ENCODE measurements around the gene SGSM1. TPM values are rescaled to one million over a fixed set of nuclear protein-coding genes. Genes with fewer than 3 reads are reported as not detected.

Gene SGSM1
- total RNA-seq, 1 experiment from 2014 or later: not detected

- DNase-seq: no peak
These were observed 114.0 kb downstream of the SGSM1 start for GRCh38 chr22:24920029-24920428.

GRCh38 chr22:24925586-24926427 is 119.8 kb downstream of the SGSM1 start:
- no peaks in the 10 kb centered on the region for H3K79me2 ChIP-seq (ENCODE audit: low read length)
- H3K36me3 ChIP-seq (ENCODE audit: insufficient read depth, low read length): no peaks in the 10 kb centered on the region
- no peaks in the 10 kb centered on the region for H3K9me2 ChIP-seq (replicated peaks; ENCODE audit: insufficient read depth, low read length)
- H3K4me2 ChIP-seq (ENCODE audit: low read depth, low read length, poor library complexity, severe bottlenecking): no peak overlapping the region
- no peak overlapping the region for H3K9ac ChIP-seq (ENCODE audit: low read length)
- no peak overlapping the region for H2AFZ ChIP-seq (ENCODE audit: low read length)
- H3K9me3 ChIP-seq (ENCODE audit: low read length): no peaks in the 10 kb centered on the region
- DNase-seq: no peak
- H3K4me3 ChIP-seq (ENCODE audit: low read length): no peak overlapping the region
- no peak overlapping the region for H3K27ac ChIP-seq (ENCODE audit: low read length)
- H3K4me1 ChIP-seq (ENCODE audit: low read length): no peaks in the 10 kb centered on the region
- H4K20me1 ChIP-seq (ENCODE audit: insufficient read depth, low read depth, low read length): no peaks in the 10 kb centered on the region
- H3K27me3 ChIP-seq (ENCODE audit: low read length): no peaks in the 10 kb centered on the region

More at GRCh38 chr22:24920029-24920428, 114.0 kb downstream of the SGSM1 start:
- Histone ChIP-seq H3K4me2 (ENCODE audit: low read depth, low read length, poor library complexity, severe bottlenecking) (no peak overlapping the region), H3K9me3 (ENCODE audit: low read length) (no peaks in the 10 kb centered on the region), H2AFZ (ENCODE audit: low read length) (no peak overlapping the region), H3K9me2 (replicated peaks; ENCODE audit: insufficient read depth, low read length) (no peaks in the 10 kb centered on the region), H3K4me3 (ENCODE audit: low read length) (no peak overlapping the region), H3K27ac (ENCODE audit: low read length) (no peak overlapping the region), H3K4me1 (ENCODE audit: low read length) (no peaks in the 10 kb centered on the region), H3K79me2 (ENCODE audit: low read length) (no peaks in the 10 kb centered on the region), H3K27me3 (ENCODE audit: low read length) (no peaks in the 10 kb centered on the region), H3K9ac (ENCODE audit: low read length) (no peak overlapping the region), H3K36me3 (ENCODE audit: insufficient read depth, low read length) (no peaks in the 10 kb centered on the region), H4K20me1 (ENCODE audit: insufficient read depth, low read depth, low read length) (no peaks in the 10 kb centered on the region)

DNA sequence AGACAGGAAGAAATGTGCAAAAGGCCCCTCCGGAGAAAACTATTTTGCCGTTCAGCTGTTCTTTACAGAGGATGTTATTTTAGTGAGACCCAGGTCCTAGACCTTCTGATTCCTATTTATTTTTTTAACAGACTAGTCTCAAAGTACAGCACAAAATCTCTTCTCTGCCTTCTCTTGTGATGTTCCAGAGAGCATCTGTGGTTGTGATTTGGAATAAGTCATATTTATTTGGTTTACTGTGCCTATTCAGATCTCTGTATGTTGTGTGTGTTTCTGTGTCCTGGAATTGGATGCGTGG is 120.4 kb downstream of the SGSM1 start:
- Histone ChIP-seq H3K9me3 (ENCODE audit: low read length) (no peaks in the 10 kb centered on the region), H3K27me3 (ENCODE audit: low read length) (no peaks in the 10 kb centered on the region)

GRCh38 chr22:24926849-24927579 is 121.0 kb downstream of the SGSM1 start:
- no peak overlapping the region for H3K4me2 ChIP-seq (ENCODE audit: low read depth, low read length, poor library complexity, severe bottlenecking)
- H3K4me3 ChIP-seq (ENCODE audit: low read length): no peak overlapping the region
- no peak overlapping the region for H3K27ac ChIP-seq (ENCODE audit: low read length)
- no peak overlapping the region for H3K9ac ChIP-seq (ENCODE audit: low read length)
- no peaks in the 10 kb centered on the region for H4K20me1 ChIP-seq (ENCODE audit: insufficient read depth, low read depth, low read length)
- no peaks in the 10 kb centered on the region for H3K4me1 ChIP-seq (ENCODE audit: low read length)
- no peaks in the 10 kb centered on the region for H3K9me2 ChIP-seq (replicated peaks; ENCODE audit: insufficient read depth, low read length)
- no peak for DNase-seq
- no peaks in the 10 kb centered on the region for H3K36me3 ChIP-seq (ENCODE audit: insufficient read depth, low read length)
- H2AFZ ChIP-seq (ENCODE audit: low read length): no peak overlapping the region
- no peaks in the 10 kb centered on the region for H3K9me3 ChIP-seq (ENCODE audit: low read length)
- H3K27me3 ChIP-seq (ENCODE audit: low read length): no peaks in the 10 kb centered on the region
- H3K79me2 ChIP-seq (ENCODE audit: low read length): no peaks in the 10 kb centered on the region

More for the DNA sequence above, 120.4 kb downstream of the SGSM1 start:
- H3K79me2 ChIP-seq (ENCODE audit: low read length): no peaks in the 10 kb centered on the region
- H2AFZ ChIP-seq (ENCODE audit: low read length): no peak overlapping the region
- no peak overlapping the region for H3K4me3 ChIP-seq (ENCODE audit: low read length)
- H3K4me2 ChIP-seq (ENCODE audit: low read depth, low read length, poor library complexity, severe bottlenecking): no peak overlapping the region
- H3K36me3 ChIP-seq (ENCODE audit: insufficient read depth, low read length): no peaks in the 10 kb centered on the region
- no peak overlapping the region for H3K9ac ChIP-seq (ENCODE audit: low read length)
- H3K27ac ChIP-seq (ENCODE audit: low read length): no peak overlapping the region
- no peaks in the 10 kb centered on the region for H3K4me1 ChIP-seq (ENCODE audit: low read length)
- H3K9me2 ChIP-seq (replicated peaks; ENCODE audit: insufficient read depth, low read length): no peaks in the 10 kb centered on the region
- DNase-seq: no peak
- no peaks in the 10 kb centered on the region for H4K20me1 ChIP-seq (ENCODE audit: insufficient read depth, low read depth, low read length)

GRCh38 chr22:24928322-24928721 is 122.3 kb downstream of the SGSM1 start:
- no peaks in the 10 kb centered on the region for H3K79me2 ChIP-seq (ENCODE audit: low read length)
- no peaks in the 10 kb centered on the region for H3K9me2 ChIP-seq (replicated peaks; ENCODE audit: insufficient read depth, low read length)
- no peak overlapping the region for H2AFZ ChIP-seq (ENCODE audit: low read length)
- H3K27ac ChIP-seq (ENCODE audit: low read length): no peak overlapping the region
- no peak overlapping the region for H3K4me2 ChIP-seq (ENCODE audit: low read depth, low read length, poor library complexity, severe bottlenecking)
- no peaks in the 10 kb centered on the region for H3K9me3 ChIP-seq (ENCODE audit: low read length)
- H3K4me1 ChIP-seq (ENCODE audit: low read length): no peaks in the 10 kb centered on the region
- H3K36me3 ChIP-seq (ENCODE audit: insufficient read depth, low read length): no peaks in the 10 kb centered on the region
- no peaks in the 10 kb centered on the region for H3K27me3 ChIP-seq (ENCODE audit: low read length)
- no peak overlapping the region for H3K9ac ChIP-seq (ENCODE audit: low read length)
- DNase-seq: no peak
- H4K20me1 ChIP-seq (ENCODE audit: insufficient read depth, low read depth, low read length): no peaks in the 10 kb centered on the region
- no peak overlapping the region for H3K4me3 ChIP-seq (ENCODE audit: low read length)

DNA sequence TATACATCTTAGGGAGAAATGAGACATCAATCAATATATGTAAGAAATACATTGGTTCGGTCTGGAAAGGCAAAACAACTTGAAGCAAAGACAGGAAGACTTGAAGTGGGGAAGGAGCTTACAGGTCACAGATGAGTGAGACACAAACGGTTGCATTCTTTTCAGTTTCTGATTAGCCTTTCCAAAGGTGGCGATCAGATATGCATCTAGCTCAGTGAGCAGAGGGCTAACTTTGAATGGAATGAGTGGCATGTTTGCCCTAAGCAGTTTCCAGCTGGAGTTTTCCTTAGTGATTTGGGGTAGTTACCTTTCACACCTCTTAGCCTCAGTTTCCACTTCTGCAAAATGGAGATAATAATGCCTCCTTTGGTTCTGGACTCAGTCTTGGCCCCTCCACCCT is 124.7 kb downstream of the SGSM1 start:
- no peak for DNase-seq
- H3K4me3 ChIP-seq (ENCODE audit: low read length): no peak overlapping the region
- H3K9me2 ChIP-seq (replicated peaks; ENCODE audit: insufficient read depth, low read length): no peaks in the 10 kb centered on the region
- H3K27ac ChIP-seq (ENCODE audit: low read length): no peak overlapping the region
- no peaks in the 10 kb centered on the region for H3K27me3 ChIP-seq (ENCODE audit: low read length)
- no peaks in the 10 kb centered on the region for H3K4me1 ChIP-seq (ENCODE audit: low read length)
- H3K79me2 ChIP-seq (ENCODE audit: low read length): no peaks in the 10 kb centered on the region
- no peaks in the 10 kb centered on the region for H3K9me3 ChIP-seq (ENCODE audit: low read length)
- no peaks in the 10 kb centered on the region for H4K20me1 ChIP-seq (ENCODE audit: insufficient read depth, low read depth, low read length)
- H3K36me3 ChIP-seq (ENCODE audit: insufficient read depth, low read length): no peaks in the 10 kb centered on the region
- no peak overlapping the region for H3K9ac ChIP-seq (ENCODE audit: low read length)
- H3K4me2 ChIP-seq (ENCODE audit: low read depth, low read length, poor library complexity, severe bottlenecking): no peak overlapping the region
- no peak overlapping the region for H2AFZ ChIP-seq (ENCODE audit: low read length)

- Histone ChIP-seq H3K9me2 (replicated peaks; ENCODE audit: insufficient read depth, low read length) (no peaks in the 10 kb centered on the region), H3K4me3 (ENCODE audit: low read length) (no peak overlapping the region), H3K27me3 (ENCODE audit: low read length) (no peaks in the 10 kb centered on the region), H3K9me3 (ENCODE audit: low read length) (no peaks in the 10 kb centered on the region), H3K4me1 (ENCODE audit: low read length) (no peaks in the 10 kb centered on the region), H4K20me1 (ENCODE audit: insufficient read depth, low read depth, low read length) (no peaks in the 10 kb centered on the region), H3K27ac (ENCODE audit: low read length) (no peak overlapping the region), H3K79me2 (ENCODE audit: low read length) (no peaks in the 10 kb centered on the region), H2AFZ (ENCODE audit: low read length) (no peak overlapping the region), H3K9ac (ENCODE audit: low read length) (no peak overlapping the region), H3K4me2 (ENCODE audit: low read depth, low read length, poor library complexity, severe bottlenecking) (no peak overlapping the region), H3K36me3 (ENCODE audit: insufficient read depth, low read length) (no peaks in the 10 kb centered on the region)
- no peak for DNase-seq
These were observed 129.9 kb downstream of the SGSM1 start for GRCh38 chr22:24935771-24936483.

DNA sequence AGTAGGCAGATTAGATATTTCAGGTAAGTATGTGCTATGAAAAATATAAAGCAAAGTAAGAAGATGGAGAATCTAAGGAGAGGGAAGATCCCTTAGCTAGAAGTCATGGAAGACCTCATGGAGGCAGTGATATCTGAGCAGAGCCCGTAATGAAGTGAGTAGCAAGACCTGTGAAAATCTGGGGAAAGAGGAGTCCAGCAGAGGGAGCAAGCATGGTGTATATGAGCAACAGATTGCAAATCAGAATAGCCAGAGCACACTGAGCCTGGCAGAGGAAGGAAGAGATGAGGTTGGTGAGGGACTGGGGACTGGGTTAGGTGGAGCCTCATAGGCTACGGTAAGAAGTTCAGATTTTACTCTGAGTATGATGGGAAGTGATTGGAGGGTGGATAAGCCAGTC is 131.1 kb downstream of the SGSM1 start:
- Histone ChIP-seq H3K79me2 (ENCODE audit: low read length) (no peaks in the 10 kb centered on the region), H2AFZ (ENCODE audit: low read length) (no peak overlapping the region), H3K27ac (ENCODE audit: low read length) (no peak overlapping the region), H3K9me2 (replicated peaks; ENCODE audit: insufficient read depth, low read length) (no peaks in the 10 kb centered on the region), H3K36me3 (ENCODE audit: insufficient read depth, low read length) (no peaks in the 10 kb centered on the region), H4K20me1 (ENCODE audit: insufficient read depth, low read depth, low read length) (no peaks in the 10 kb centered on the region), H3K4me1 (ENCODE audit: low read length) (no peaks in the 10 kb centered on the region), H3K9ac (ENCODE audit: low read length) (no peak overlapping the region), H3K9me3 (ENCODE audit: low read length) (no peaks in the 10 kb centered on the region), H3K27me3 (ENCODE audit: low read length) (no peaks in the 10 kb centered on the region), H3K4me3 (ENCODE audit: low read length) (no peak overlapping the region), H3K4me2 (ENCODE audit: low read depth, low read length, poor library complexity, severe bottlenecking) (no peak overlapping the region)
- DNase-seq: peak; percentile 72

All from Karpas-422 (cell line).